Right renal pelvis (tissue), 4 donors: ENCODE data around the gene SEC23IP. TPM values are rescaled to one million over a fixed set of nuclear protein-coding genes. Genes with fewer than 3 reads are reported as not detected.
A peak's percentile ranks its signal among the peaks of the same experiment; 100 is the strongest.
"Not testable (repeated sequence)": the region's sequence is repeated elsewhere in the genome, so short reads cannot be mapped to it uniquely, and the experiment has no call there.

Experiments
- DNase-seq, 4 donors: peaks; one replicate each; pipeline ENCODE4 v3.0.0-alpha.2; 2013; ENCODE audit warnings: low read depth in 4 of 4, low spot score in 3 of 4, missing footprints in 1 of 4
- polyA plus RNA-seq, 4 donors: library from polyadenylated mRNA; unstranded; fragments of 120-200 nt; gene quantifications; one replicate each; pipeline ENCODE4 v1.2.1, GENCODE V29; 2013; ENCODE audit not compliant: insufficient read length in 4 of 4

SEC23IP gene
- 10 to 100 TPM; 65.4 to 75.8 (median 71.8) TPM for polyA plus RNA-seq

DNA sequence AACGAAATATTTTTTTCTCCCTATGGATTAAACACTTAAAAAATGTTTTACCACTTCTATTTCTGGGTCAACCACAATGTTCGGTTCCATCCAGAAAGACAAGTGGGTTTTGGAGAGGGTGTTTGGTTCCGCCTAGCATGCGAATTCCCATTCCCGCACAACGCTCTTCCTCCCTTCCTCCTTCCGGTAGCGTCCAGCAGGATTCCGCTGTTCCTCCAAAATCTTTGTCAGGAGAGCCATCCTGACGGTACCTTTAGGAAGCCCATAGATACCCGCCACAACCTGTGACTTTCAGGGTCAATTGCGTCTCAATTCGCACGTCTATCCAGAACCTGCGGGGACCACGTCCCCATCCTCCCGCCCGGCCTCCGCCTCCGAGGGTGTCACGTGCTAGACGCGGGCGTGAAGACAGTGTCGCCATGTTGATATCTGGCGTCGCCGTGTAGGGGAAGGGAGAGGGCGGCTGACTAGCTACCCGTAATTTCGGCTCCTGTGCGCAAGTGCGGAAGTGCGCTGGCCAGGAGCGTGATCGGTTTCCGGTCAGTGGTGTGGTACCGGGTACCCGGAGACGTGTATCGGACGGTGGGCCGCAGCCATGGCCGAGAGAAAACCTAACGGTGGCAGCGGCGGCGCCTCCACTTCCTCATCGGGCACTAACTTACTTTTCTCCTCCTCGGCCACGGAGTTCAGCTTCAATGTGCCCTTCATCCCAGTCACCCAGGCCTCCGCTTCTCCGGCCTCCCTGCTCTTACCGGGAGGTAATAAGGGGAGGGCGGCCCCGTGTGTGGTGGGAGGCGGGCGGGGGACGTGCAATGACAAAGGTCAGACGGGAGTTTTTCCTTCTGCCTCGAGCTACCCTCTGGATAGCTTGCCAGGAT is at the start of gene SEC23IP:
TSS of gene SEC23IP (plus strand) at position 543 of the 878 bp plus-strand sequence. CDS start at position 596, 53 bp downstream.
- DNase-seq, result peak; percentile 84 to 92 (median 91)

DNA sequence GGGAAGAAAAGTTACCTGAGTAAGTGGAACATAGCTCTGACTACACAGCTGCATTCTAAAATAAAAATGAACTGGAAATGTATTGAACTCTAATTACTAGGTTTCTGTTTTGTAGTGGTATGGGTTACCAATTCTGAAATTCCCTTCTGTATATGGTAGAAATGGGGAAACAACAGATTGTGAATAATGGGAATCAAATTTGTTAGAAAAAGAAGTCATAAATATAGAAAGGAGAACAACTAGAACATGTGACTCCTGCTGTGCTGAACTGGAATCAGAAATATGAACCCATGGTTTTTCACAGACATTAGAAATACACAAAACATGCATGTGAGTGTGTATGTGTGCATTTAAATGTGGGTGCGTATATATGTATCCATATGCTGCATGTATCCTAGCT is 46.9 kb upstream of the SEC23IP start:
- no peak for DNase-seq

DNA sequence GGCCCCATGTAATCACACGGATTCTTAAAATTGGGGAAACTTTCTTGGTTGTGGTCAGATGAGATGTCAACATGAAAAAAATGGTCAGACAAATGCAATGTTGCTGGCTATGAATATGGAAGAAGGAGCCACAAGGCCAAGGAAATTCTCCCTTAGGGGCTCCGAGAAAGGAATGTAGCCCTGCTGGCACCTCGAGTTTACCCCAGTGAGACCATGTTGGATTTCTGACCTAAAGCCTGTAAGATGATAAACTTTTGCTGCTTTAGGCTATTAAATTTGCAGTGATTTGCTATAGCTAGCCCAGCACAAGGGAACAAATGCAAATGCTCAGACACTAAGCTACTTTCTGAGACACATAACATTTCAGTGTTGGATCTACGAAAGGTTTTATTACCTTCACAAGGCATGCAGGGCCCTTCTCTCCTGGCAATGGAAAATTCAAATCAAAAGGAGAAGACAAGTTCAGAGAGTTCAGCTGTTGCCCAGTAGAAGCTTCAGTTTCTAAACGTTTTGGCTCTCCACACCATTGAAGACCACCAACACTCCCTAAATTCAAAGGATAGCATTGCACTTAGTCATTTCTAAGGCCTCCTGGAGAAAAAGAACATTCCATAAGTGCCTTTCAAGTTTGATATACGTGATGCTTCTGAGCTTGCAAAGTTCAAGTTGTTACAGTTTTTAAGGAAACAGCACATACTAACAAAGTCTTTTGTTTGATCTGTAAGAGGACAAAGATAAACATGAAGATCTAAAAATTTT is 43.3 kb upstream of the SEC23IP start:
- no peak for DNase-seq

DNA sequence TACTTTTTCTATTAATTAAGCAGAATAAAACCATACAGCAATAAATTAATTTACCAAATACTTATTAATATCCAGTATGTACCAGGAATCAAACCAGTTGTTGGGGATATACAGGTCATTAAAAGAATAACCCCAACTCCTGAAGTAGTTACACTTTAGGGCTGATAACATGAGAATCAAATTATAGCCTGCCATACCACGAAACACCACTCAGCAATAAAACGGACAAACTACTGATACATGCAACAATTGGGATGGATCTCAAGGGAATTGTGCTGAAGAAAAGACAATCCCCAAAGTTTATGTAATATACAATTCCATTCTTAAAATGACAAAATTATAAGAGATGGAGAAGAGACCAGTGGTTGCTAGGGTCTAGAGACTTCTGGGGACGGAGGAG is 42.6 kb upstream of the SEC23IP start:
- DNase-seq, result no peak

DNA sequence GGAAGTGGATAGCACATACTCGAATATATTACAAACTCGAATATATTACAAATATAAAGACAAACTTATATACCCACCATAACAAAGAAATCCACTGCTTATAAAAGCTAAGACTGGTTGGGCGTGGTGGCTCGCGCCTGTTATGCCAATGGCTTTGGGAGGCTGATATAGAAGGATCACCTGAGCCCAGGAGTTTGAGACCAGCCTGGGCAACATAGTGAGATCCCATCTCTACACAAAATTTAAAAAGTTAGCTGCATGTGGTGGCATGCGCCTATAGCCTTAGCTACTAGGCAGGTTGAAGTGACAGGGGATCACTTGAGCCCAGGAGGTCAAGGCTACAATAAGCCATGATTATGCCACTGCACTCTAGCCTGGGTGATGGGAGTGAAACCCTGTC is 40.3 kb upstream of the SEC23IP start:
- DNase-seq, result no peak

DNA sequence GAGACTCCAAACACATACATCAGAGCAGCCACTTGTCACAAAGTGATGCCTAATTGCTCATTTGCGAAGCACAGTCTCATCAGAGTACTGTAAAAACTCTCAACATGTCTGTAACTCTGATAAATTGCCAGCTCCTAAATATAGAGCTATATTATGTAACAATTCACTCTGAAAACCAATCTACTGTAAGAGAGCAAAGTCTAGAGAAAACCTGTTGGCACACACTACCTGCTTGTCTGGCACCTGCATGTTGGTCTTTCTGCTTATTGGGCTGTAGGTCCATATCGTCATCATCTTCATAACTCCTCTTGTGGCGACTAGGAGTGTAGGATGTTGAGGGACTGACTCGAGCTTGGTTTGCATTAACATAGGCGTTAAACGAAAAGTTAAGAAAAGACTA is 39.7 kb upstream of the SEC23IP start:
- no peak for DNase-seq

DNA sequence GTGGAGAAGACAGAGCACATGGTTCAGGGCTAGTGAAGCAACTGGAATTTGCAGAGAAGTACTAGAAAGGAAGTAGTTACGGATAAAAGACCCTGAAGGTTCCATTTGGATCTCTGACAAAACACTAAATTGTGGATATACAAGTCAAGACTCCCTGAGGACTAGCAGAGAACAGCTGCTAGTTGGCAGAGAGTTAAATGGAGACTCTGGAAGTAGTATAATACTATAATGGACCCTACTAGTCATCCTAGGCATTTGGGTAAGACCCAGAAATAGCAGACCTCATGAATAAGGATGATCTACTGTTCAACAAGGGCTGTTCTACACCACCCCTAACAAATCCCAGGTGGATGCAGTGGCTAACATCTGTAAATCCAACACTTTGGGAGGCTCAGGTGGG is 39.0 kb upstream of the SEC23IP start:
- DNase-seq, result no peak

DNA sequence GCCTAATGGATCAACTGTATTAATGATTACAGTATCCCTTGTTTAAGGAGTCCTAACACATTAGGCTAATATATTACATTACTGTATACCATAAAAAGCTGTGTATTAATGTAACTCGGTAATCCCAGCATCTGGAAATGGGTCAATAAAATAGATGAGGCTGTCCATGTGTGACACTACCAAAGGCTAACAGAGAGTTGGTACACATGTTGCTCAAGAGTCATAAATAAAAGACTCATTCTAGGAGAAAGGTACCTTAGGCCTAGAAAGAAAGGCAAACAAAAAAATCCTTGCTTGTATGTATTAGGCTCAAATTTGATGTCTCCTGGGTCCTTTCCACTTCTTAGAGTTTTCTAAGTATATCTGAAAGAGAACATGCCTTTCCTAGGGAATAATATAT is 34.5 kb upstream of the SEC23IP start:
- DNase-seq, result no peak

DNA sequence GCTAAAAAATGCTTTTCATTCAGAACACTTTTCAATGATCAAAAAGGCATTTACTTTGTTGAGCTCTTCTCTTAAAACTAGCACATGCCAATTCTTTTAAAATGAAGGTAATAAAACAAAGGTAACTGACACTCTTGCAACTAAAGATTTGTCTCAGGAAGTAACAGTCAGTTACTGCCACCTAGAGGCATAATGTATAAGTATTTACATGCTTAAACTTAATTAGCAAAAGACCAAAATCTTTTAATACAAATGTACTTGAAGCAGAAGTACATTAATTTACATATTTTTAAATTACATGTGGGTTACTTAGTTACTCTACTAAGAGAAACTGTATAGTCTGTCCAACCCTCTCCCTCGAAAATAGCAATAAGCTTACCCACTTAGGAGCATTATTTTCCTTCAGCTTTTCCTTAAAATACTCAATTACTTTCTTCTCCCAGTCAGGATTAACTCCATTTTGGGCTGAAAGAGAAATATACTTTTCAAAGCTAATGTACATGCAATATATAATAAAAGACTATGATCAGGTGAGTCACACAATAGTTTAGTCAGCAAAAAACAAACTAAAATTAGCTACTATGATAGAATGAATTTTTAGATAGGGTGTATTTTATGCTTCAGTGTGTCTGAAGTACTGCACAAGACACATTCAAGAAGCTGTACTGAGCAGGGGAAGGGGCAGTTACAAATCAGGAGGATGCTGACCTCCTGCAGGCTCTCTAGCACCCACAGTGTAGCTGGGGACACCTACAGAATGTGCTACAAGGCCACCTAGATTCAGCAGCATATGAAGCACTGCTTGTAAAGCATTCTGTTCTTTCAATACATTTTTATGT is 32.9 kb upstream of the SEC23IP start:
- peak in 2 of 4 donors; percentile 17 to 28 for DNase-seq

DNA sequence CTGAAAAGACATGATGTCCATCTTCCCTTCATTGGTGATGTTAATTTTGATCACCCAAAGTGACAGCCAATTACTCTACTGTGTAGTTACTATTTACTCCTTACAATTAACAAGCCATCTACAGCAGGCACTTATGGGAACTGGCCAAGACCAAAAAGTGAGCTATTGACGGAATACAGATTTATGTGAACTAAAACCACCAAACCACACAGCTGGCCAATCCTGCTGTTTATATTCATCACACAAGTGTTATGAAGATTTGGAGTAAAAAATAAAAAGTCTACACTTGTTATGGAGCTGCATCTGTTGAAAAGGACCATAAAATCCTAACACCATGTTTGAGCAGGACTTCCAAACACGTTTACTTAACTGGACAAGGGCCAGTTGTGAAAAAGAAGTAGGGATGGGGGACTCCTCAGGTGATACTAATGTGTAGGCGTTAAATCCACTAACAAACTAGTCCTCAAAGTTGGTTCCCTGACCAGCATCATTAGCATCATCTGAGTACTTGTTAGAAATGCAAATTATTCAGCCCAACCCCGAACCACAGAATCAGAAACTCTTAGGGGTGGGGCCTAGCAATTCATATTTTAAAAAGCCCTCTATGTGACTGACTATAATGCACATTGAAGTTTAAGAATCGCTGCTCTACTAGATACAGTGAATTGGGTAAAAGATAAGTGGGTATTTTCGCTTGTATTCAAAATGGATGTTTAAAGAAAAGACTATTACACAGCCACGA is 31.5 kb upstream of the SEC23IP start:
- no peak for DNase-seq

DNA sequence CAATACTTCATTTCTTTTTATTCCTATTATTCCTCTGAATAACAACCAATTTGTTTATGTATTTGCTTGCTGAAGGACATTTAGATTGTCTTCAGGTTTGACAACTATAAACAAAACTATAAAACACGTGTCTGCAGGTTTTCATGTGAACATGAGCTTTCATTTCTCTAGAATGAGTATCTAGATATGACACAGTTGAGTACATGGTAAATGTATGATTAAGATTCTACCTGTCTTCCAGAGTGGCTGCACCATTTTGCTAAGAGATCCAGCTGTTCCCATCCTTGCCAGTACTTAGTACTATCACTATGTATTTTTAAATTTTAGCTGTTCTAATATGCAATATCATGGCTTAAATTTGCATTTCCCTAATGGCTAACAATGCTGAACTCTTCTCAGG is 30.0 kb upstream of the SEC23IP start:
- DNase-seq, result no peak

DNA sequence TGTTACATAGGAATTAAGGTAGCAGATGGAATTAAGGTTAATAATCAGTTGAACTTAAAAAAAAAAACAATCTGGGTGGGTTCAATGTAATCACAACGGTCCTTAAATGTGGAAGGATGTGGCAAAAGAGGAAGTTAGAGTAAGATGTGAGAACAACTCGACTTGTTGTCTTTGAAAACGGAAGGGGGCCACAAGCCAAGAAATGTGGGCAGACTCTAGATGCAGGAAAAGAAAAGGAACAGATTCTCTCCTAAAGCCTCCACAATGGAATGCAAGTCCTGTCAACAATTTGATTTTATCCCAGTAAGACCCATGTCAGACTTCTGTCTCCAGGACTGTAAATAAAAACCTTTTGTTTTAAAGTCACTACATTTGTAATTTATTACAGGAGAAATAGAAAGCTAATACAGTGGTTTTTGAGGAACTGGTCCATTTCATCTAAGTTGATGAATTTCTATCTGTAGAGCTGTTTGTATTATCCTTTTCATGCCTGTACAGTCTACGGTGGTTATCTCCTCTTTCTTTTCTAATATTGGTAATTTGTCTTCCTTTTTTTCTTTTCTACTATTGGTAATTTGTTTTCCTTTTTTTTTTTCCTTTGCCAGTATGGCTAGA is 28.5 kb upstream of the SEC23IP start:
- no peak for DNase-seq

DNA sequence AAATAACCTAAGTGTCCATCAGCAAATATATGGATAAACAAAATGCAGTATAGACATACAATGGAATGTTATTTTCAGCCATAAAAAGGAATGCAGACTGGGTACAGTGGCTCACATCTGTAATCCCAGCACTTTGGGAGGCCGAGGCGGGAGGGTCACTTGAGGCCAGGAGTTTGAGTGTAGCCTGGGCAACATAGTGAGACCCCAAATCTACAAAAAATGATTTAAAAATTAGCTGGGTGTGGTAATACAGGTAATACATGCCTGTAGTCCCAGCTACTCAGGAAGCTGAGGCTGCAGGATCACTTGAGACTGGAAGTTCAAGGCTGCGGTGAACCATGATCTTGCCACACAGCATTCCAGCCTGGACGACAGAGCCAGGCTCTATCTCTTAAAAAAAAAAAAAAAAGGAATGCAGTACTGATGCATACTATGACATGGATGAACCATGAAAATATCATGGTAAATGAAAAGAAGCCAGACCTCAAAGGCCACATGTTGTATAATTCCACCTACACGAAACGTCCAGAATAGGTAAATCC is 26.8 kb upstream of the SEC23IP start:
- DNase-seq, result no peak

DNA sequence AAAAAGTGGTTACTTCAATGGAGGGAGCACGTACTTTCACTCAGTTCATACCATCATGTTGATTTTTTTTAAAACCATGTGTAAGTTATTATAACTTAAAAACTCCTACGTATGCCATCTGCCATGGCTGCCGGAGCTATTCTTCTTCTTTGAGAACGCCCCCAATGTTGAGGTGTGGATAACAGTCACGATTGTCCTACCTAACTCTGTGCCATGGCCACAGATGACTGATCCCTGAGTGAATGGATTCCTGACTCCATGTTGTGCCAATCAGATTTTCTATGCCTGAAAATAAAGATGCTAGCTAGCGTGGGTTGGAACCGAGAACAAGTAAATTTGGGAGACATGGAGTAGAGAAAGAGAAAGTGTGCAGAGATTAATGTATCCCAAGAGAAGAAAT is 25.2 kb upstream of the SEC23IP start:
- no peak for DNase-seq

DNA sequence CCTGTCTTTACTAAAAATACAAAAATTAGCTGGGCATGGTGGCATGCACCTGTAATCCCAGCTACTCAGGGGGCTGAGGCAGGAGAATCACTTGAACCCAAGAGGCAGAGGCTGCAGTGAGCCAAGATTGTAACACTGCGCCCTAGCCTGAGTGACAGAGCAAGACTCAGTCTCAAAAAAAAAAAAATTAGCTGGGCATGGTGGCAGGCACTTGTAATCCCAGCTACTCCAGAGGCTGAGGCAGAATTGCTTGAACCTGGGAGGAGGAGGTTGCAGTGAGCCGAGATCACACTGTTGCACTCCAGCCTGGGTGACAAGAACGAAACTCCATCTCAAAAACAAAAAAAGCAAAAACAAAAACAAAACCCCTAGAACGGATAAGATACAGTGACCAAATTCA is 23.1 kb upstream of the SEC23IP start:
- DNase-seq, result not testable (repeated sequence)

DNA sequence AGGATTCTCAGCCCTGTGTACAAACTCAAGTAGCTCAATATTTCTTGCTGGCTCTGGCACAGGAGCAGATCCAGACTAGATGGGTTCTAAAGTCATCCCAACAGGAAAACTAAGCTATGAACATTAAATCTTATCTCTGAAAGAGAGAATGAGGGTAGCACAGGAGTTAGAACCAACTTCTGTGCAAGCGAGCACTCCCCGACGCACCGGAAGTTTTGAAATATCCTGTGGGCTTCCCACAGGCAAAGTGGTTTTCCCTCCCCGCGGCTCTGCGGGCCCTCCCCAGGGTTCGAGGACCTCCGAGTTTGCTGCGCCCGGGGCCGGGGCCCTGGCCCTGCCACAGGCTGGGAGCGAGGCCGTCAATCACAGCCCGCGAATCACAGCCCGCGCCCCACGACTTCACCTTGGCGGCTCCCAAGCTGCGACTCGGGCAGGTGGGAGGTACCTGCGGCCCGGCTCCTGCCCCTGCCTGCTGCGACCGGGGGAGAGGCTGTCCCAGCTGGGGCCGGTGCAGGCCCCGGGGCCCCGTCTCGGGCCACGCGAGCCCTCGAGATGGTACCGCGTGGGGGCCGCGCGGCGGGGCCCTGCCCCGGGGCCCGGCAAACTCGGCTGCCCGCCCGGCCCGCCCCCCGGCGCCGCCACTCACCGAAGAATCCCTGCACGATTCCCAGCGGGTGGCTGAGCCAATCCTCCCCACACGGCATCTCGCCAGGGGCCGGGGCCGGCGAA is 20.5 kb upstream of the SEC23IP start:
- peak in 1 of 4 donors; percentile 25 for DNase-seq

DNA sequence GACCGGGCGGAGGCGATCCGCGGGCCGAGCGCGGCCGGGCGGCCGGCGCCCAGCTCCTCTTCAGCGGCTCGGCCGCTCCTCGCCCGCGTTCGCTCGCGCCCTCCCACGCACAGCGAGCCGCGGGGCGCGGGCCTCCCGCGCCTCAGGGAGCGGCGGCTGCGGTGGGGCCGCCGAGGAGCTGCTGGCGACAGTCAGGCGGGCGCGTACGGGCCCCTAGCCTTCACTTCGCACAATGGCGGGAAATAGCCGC is 20.0 kb upstream of the SEC23IP start, which contains the start of gene MCMBP:
TSS of gene MCMBP (minus strand) at position 234 of the 250 bp plus-strand sequence. CDS start 259 bp downstream, outside the sequence.
- DNase-seq, result no peak

DNA sequence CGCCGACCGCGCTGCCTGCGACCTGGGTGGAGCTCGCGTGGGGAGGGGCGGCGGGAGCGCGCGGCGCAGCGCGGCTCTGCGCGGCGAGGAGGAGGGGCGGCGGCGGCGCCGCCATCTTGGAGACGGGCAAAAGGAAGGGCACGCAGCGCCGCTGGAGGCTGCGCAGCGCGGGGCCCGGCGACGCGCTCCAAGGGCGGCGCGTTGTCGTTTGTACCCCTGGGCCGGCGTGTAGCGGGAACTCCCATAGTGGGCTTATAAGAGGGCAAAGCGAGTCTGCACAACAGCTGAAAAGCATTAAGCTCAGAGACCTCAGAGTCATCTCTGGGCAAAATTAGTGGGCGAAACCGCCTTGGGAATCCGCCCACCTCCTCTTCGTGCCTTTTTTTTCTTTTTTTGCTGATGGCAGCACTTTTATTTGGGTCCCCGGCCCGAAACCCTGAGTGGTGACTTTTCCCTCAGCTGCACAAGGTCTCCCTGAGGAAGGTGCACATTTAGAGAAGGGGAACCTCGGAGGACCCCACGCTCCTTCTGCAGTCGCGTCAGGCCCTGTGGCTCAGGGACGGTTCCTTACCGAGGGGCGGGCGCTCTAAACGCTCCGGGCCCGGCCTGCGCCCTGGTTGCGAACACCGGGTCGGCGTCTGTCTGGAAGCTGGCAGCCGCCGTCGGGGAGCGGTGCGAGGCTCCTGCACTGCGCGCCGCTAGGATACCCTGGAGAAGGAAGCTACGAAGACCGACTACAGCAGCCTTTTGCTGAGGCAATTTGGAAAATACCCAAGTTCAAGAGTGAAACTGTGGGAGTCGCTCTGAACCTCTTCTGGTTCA is 19.5 kb upstream of the SEC23IP start:
- peak; percentile 81 to 85 (median 84) for DNase-seq
